C4-2B (cell line): ENCODE measurements around the gene QRICH2.

Source experiments
- CTCF ChIP-seq: fragments of 450-650 bp; conservative IDR thresholded peaks from 2 replicates; pipeline ENCODE4 v1.5.1; 2017; ENCODE audit warnings: mild to moderate bottlenecking
- ZFX ChIP-seq: fragments of 450-650 bp; IDR thresholded peaks from 2 replicates; pipeline ENCODE4 v1.6.1; 2017

DNA sequence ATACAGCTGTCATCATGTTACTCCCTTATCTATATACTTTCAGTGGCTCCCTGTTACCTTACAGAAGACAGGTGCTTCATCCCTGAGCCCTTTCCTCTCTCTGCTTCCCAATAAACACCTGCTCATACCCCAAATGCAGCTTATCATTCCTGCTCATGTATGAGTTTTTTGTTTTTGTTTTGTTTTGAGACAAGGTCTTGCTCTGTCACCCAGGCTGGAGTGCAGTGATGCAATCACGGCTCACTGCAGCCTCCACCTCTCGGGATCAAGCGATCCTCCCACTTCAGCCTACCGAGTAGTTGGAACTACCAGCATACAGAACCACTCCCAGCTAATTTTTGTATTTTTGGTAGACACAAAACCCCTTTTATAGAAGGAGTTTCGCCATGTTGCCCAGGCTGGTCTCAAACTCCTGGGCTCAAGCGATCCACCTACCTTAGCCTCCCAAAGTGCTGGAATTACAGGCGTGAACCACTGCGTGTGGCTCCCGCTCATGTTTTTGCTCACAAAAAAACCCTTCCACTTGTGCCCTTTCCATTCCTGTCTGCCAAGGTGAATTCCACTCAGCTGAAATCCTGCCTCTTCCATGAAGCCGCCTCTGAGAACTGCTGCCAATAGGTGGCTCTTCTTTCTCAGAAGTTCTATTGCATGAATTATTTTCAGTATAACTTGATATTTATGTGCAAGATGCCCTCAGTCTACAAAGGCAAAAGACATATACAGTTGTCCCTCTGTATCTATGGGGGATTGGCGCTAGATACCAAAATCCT is 59.9 kb downstream of the QRICH2 start:
- TF ChIP-seq CTCF = no peak
- no peak for TF ChIP-seq ZFX
